Measurements from ENCODE around the gene OR10G7. TPM values are rescaled to one million over a fixed set of nuclear protein-coding genes. Genes with fewer than 3 reads are reported as not detected.

OR10G7 gene
- total and polyA plus RNA-seq, 2 experiments from 2014 or later, result not detected

- H3K27ac ChIP-seq, result no peak overlapping the region
- H3K9me3 ChIP-seq (ENCODE audit: low read depth), result no peaks in the 10 kb centered on the region
- no peaks in the 10 kb centered on the region for H3K27me3 ChIP-seq
- no peak for DNase-seq (ENCODE audit: low read depth in 1 of 2, low spot score in 1 of 2)
- H3K36me3 ChIP-seq, result no peaks in the 10 kb centered on the region
- H3K4me3 ChIP-seq, result no peak overlapping the region
- TF ChIP-seq CTCF (IDR thresholded peaks at IDR 0.05; ENCODE audit: low read depth, low read length), result no peak
- H3K4me1 ChIP-seq (ENCODE audit: low read depth), result no peaks in the 10 kb centered on the region
Observed at GRCh38 chr11:124075492-124075840, 34.3 kb upstream of the OR10G7 start.

GRCh38 chr11:124074554-124074953 is 33.4 kb upstream of the OR10G7 start:
- TF ChIP-seq CTCF (IDR thresholded peaks at IDR 0.05; ENCODE audit: low read depth, low read length), result no peak
- Histone ChIP-seq H3K9me3 (ENCODE audit: low read depth) (no peaks in the 10 kb centered on the region), H3K27me3 (no peaks in the 10 kb centered on the region), H3K36me3 (no peaks in the 10 kb centered on the region), H3K4me3 (no peak overlapping the region), H3K27ac (no peak overlapping the region), H3K4me1 (ENCODE audit: low read depth) (no peaks in the 10 kb centered on the region)
- DNase-seq (ENCODE audit: low read depth in 1 of 2, low spot score in 1 of 2), result no peak

- Histone ChIP-seq H3K36me3 (no peaks in the 10 kb centered on the region), H3K4me3 (no peak overlapping the region), H3K9me3 (ENCODE audit: low read depth) (no peaks in the 10 kb centered on the region), H3K4me1 (ENCODE audit: low read depth) (no peaks in the 10 kb centered on the region), H3K27me3 (no peaks in the 10 kb centered on the region), H3K27ac (no peak overlapping the region)
- no peak for DNase-seq (ENCODE audit: low read depth in 1 of 2, low spot score in 1 of 2)
- no peak for TF ChIP-seq CTCF (IDR thresholded peaks at IDR 0.05; ENCODE audit: low read depth, low read length)
Observed at GRCh38 chr11:124072147-124072546, 31.0 kb upstream of the OR10G7 start.

- Histone ChIP-seq H3K4me1 (ENCODE audit: low read depth) (no peaks in the 10 kb centered on the region), H3K36me3 (no peaks in the 10 kb centered on the region), H3K27me3 (no peaks in the 10 kb centered on the region), H3K9me3 (ENCODE audit: low read depth) (no peaks in the 10 kb centered on the region), H3K4me3 (no peak overlapping the region), H3K27ac (no peak overlapping the region)
- DNase-seq (ENCODE audit: low read depth in 1 of 2, low spot score in 1 of 2), result no peak
- no peak for TF ChIP-seq CTCF (IDR thresholded peaks at IDR 0.05; ENCODE audit: low read depth, low read length)
Observed at GRCh38 chr11:124071623-124071948, 30.5 kb upstream of the OR10G7 start.

- Histone ChIP-seq H3K36me3 (no peaks in the 10 kb centered on the region), H3K27me3 (no peaks in the 10 kb centered on the region), H3K27ac (no peak overlapping the region), H3K9me3 (ENCODE audit: low read depth) (no peaks in the 10 kb centered on the region), H3K4me3 (no peak overlapping the region), H3K4me1 (ENCODE audit: low read depth) (no peaks in the 10 kb centered on the region)
- peak; percentile 78 for TF ChIP-seq CTCF (IDR thresholded peaks at IDR 0.05; ENCODE audit: low read depth, low read length)
- DNase-seq (ENCODE audit: low read depth in 1 of 2, low spot score in 1 of 2), result peak; percentile 75 to 90
Observed at GRCh38 chr11:124070915-124071622, 29.9 kb upstream of the OR10G7 start.

All from cardiac muscle cell (in vitro differentiated cells and primary cell).